H1 (cell line): Measurements from ENCODE around the gene HMGCL. TPM values are rescaled to one million over a fixed set of nuclear protein-coding genes. Genes with fewer than 3 reads are reported as not detected.

Source experiments
- CTCF ChIA-PET: fragments of 300-600 bp; sonication (Branson Sonifier 250); formaldehyde crosslinking; loops from one replicate; lab custom pipeline; 2021; ENCODE audit not compliant: partially characterized antibody; lab: Charles Lee
- POLR2A ChIA-PET: fragments of 300-600 bp; sonication (Branson Sonifier 250); formaldehyde crosslinking; loops from one replicate; lab custom pipeline; 2021; ENCODE audit warnings: inconsistent platforms; ENCODE audit not compliant: partially characterized antibody; lab: Charles Lee
- DNase-seq, 2 experiments: peaks; one replicate each; pipeline versions ENCODE4 v3.0.0 to v3.0.0-alpha.2; 2010 to 2022; ENCODE audit warnings: low spot score in 2 of 2, low read depth in 1 of 2, mixed read lengths in 1 of 2
- FAIRE-seq: peaks from 2 replicates; lab custom pipeline; 2011; peaks lifted over from hg19 to GRCh38; lab: Jason Lieb, UNC
- H2AFZ ChIP-seq: 2 replicates; pipeline ENCODE4 v1.8.1; 2012; ENCODE audit warnings: low read length, inconsistent platforms
- H2AK5ac ChIP-seq: 2 replicates; pipeline ENCODE4 v1.6.1; 2013; ENCODE audit warnings: low read depth, low read length
- H2BK120ac ChIP-seq: replicated peaks from 2 replicates; pipeline ENCODE3; 2013; ENCODE audit warnings: low read depth, low read length, inconsistent platforms
- H2BK12ac ChIP-seq: 2 replicates; pipeline ENCODE4 v1.6.1; 2013; ENCODE audit warnings: low read depth, low read length
- H2BK15ac ChIP-seq: 2 replicates; pipeline ENCODE4 v1.6.1; 2013; ENCODE audit warnings: low read length
- H2BK20ac ChIP-seq: 2 replicates; pipeline ENCODE4 v1.6.1; 2013; ENCODE audit warnings: low read length
- H2BK5ac ChIP-seq: 2 replicates; pipeline ENCODE4 v1.6.1; 2013; ENCODE audit warnings: low read depth, low read length
- H3K14ac ChIP-seq: 2 replicates; pipeline ENCODE4 v1.6.1; 2013; ENCODE audit warnings: inconsistent platforms; ENCODE audit not compliant: insufficient read length
- H3K18ac ChIP-seq: 2 replicates; pipeline ENCODE4 v1.6.1; 2013; ENCODE audit warnings: low read length; ENCODE audit errors: extremely low read depth
- H3K23ac ChIP-seq: 2 replicates; pipeline ENCODE4 v1.6.1; 2013; ENCODE audit warnings: inconsistent platforms; ENCODE audit not compliant: insufficient read length
- H3K23me2 ChIP-seq: 2 replicates; pipeline ENCODE4 v1.6.1; 2013; ENCODE audit warnings: low read depth, low read length
- H3K27ac ChIP-seq: 2 replicates; pipeline ENCODE4 v1.6.1; 2011; ENCODE audit warnings: low read depth, low read length, inconsistent platforms
- H3K27me3 ChIP-seq, 4 experiments: replicated peaks in 1 of 4; 1 replicate in 1 of 4; 2 replicates in 3 of 4; pipeline versions ENCODE4 v1.6.1 to v1.8.1; 2011 to 2013; ENCODE audit warnings: low read length in 3 of 4, mild to moderate bottlenecking in 3 of 4, inconsistent platforms in 2 of 4, mixed read lengths in 2 of 4, moderate library complexity in 1 of 4; ENCODE audit not compliant: control insufficient read depth in 3 of 4, insufficient read depth in 3 of 4; ENCODE audit errors: extremely low read depth in 1 of 4
- H3K36me3 ChIP-seq, 4 experiments: 2 replicates each; pipeline versions ENCODE4 v1.6.1 to v1.8.1; 2011 to 2013; ENCODE audit warnings: mild to moderate bottlenecking in 4 of 4, low read length in 3 of 4, moderate library complexity in 2 of 4, control low read depth in 1 of 4, inconsistent platforms in 1 of 4; ENCODE audit not compliant: insufficient read depth in 4 of 4, control insufficient read depth in 2 of 4
- H3K4ac ChIP-seq: replicated peaks from 2 replicates; pipeline ENCODE3; 2013; ENCODE audit warnings: low read length, low read depth, mixed read lengths, inconsistent platforms; ENCODE audit not compliant: insufficient read length
- H3K4me1 ChIP-seq, 4 experiments: replicated peaks in 1 of 4; 1 replicate in 1 of 4; 2 replicates in 3 of 4; pipeline versions ENCODE4 v1.6.1 to v1.8.1; 2011 to 2013; ENCODE audit warnings: low read length in 3 of 4, inconsistent platforms in 2 of 4, mixed read lengths in 1 of 4; ENCODE audit not compliant: insufficient read depth in 4 of 4, control insufficient read depth in 3 of 4
- H3K4me2 ChIP-seq, 2 experiments: 2 replicates each; pipeline versions ENCODE4 v1.6.1 to v1.8.1; 2011 to 2013; ENCODE audit warnings: low read depth in 2 of 2, low read length in 2 of 2, control low read depth in 1 of 2, inconsistent platforms in 1 of 2, mild to moderate bottlenecking in 1 of 2; ENCODE audit not compliant: insufficient read depth in 1 of 2
- H3K4me3 ChIP-seq, 4 experiments: fragments of 200-600, 300-600 bp in 1 of 4; sonication (generic), shearing (Covaris generic), sonication (Bioruptor Twin) in 1 of 4; 2 replicates each; pipeline versions ENCODE4 v1.5.1 to v1.8.1; 2011 to 2016; ENCODE audit warnings: low read length in 4 of 4, low read depth in 3 of 4, control low read depth in 2 of 4, inconsistent platforms in 2 of 4, mild to moderate bottlenecking in 2 of 4, mixed read lengths in 1 of 4, moderate library complexity in 1 of 4; ENCODE audit not compliant: insufficient read depth in 2 of 4; ENCODE audit errors: extremely low read depth in 1 of 4
- H3K56ac ChIP-seq: replicated peaks from 2 replicates; pipeline ENCODE3; 2013; ENCODE audit warnings: low read depth, mild to moderate bottlenecking, mixed read lengths, low read length, inconsistent platforms; ENCODE audit not compliant: insufficient read length
- H3K79me1 ChIP-seq: 2 replicates; pipeline ENCODE4 v1.6.1; 2013; ENCODE audit warnings: low read depth, low read length, control low read depth
- H3K79me2 ChIP-seq, 2 experiments: 2 replicates each; pipeline versions ENCODE4 v1.6.1 to v1.8.1; 2012 to 2013; ENCODE audit warnings: low read length in 2 of 2, mild to moderate bottlenecking in 2 of 2, inconsistent platforms in 1 of 2; ENCODE audit not compliant: insufficient read depth in 2 of 2, control insufficient read depth in 1 of 2
- H3K9ac ChIP-seq, 4 experiments: replicated peaks in 1 of 4; 1 replicate in 1 of 4; 2 replicates in 3 of 4; pipeline versions ENCODE4 v1.6.1 to v1.8.1; 2011 to 2013; ENCODE audit warnings: low read depth in 3 of 4, low read length in 3 of 4, control low read depth in 2 of 4, mild to moderate bottlenecking in 2 of 4, moderate library complexity in 2 of 4, inconsistent platforms in 1 of 4; ENCODE audit errors: extremely low read depth in 1 of 4
- H3K9me3 ChIP-seq, 2 experiments: 2 replicates each; pipeline versions ENCODE4 v1.6.1 to v1.8.1; 2012 to 2013; ENCODE audit warnings: mild to moderate bottlenecking in 2 of 2, moderate library complexity in 2 of 2, control low read depth in 1 of 2, inconsistent platforms in 1 of 2, low read depth in 1 of 2, low read length in 1 of 2, mixed read lengths in 1 of 2; ENCODE audit not compliant: insufficient read depth in 2 of 2
- H4K20me1 ChIP-seq, 2 experiments: replicated peaks in 1 of 2; 2 replicates each; pipeline versions ENCODE3 to v1.8.1; 2011 to 2013; ENCODE audit warnings: inconsistent platforms in 2 of 2, low read length in 2 of 2, mild to moderate bottlenecking in 1 of 2; ENCODE audit not compliant: insufficient read depth in 2 of 2, control insufficient read depth in 1 of 2
- H4K5ac ChIP-seq: 2 replicates; pipeline ENCODE4 v1.6.1; 2013; ENCODE audit warnings: low read length, low read depth, mixed read lengths, inconsistent platforms; ENCODE audit not compliant: insufficient read length
- H4K8ac ChIP-seq: 2 replicates; pipeline ENCODE4 v1.8.0; 2013; ENCODE audit warnings: mild to moderate bottlenecking, moderate library complexity, low read length, inconsistent platforms; ENCODE audit not compliant: insufficient read depth; ENCODE audit errors: extremely low read depth
- H4K91ac ChIP-seq: replicated peaks from 2 replicates; pipeline ENCODE3; 2013; ENCODE audit warnings: low read length, mixed read lengths, inconsistent platforms; ENCODE audit not compliant: insufficient read length
- CEBPB ChIP-seq: IDR thresholded peaks from 2 replicates; pipeline ENCODE4 v1.6.1; 2012; ENCODE audit warnings: low read depth, low read length
- CHD1 ChIP-seq: IDR thresholded peaks from 2 replicates; pipeline ENCODE4 v1.6.1; 2012; ENCODE audit warnings: low read depth, low read length, improper control_type of control experiment
- CREB1 ChIP-seq: IDR thresholded peaks from 2 replicates; pipeline ENCODE4 v1.6.1; 2012; ENCODE audit warnings: inconsistent platforms
- EGR1 ChIP-seq: IDR thresholded peaks from 2 replicates; pipeline ENCODE4 v1.6.1; 2011; ENCODE audit warnings: low read depth, low read length, borderline replicate concordance
- EZH2 ChIP-seq: fragments of 200-600 bp; sonication (generic); IDR thresholded peaks from 2 replicates; pipeline ENCODE4 v1.7.1; 2012; ENCODE audit warnings: low read depth, mild to moderate bottlenecking, moderate library complexity, low read length, inconsistent platforms; ENCODE audit not compliant: severe bottlenecking
- NANOG ChIP-seq: IDR thresholded peaks from 2 replicates; pipeline ENCODE4 v1.6.1; 2011; ENCODE audit warnings: low read length, low read depth, mild to moderate bottlenecking, inconsistent platforms; ENCODE audit not compliant: insufficient read depth, poor library complexity, severe bottlenecking
- RAD21 ChIP-seq, 2 experiments: IDR thresholded peaks in 1 of 2; conservative IDR thresholded peaks in 1 of 2; 2 replicates each; pipeline ENCODE4 v1.6.1; 2011; ENCODE audit warnings: low read depth in 2 of 2, low read length in 2 of 2, improper control_type of control experiment in 1 of 2, inconsistent platforms in 1 of 2, mild to moderate bottlenecking in 1 of 2, moderate library complexity in 1 of 2
- RFX5 ChIP-seq: IDR thresholded peaks from 2 replicates; pipeline ENCODE4 v1.6.1; 2011; ENCODE audit warnings: low read depth, low read length, improper control_type of control experiment, borderline replicate concordance
- RXRA ChIP-seq: IDR thresholded peaks from 2 replicates; pipeline ENCODE4 v1.6.1; 2011; ENCODE audit warnings: low read depth, mild to moderate bottlenecking, low read length, moderate library complexity; ENCODE audit not compliant: insufficient read depth
- SAP30 ChIP-seq: fragments of 300-600 bp; sonication (generic); IDR thresholded peaks from 2 replicates; pipeline ENCODE4 v1.7.1; 2012; ENCODE audit warnings: low read length, moderate library complexity, mild to moderate bottlenecking, inconsistent platforms; ENCODE audit not compliant: insufficient read depth, insufficient replicate concordance
- SP2 ChIP-seq: IDR thresholded peaks from 2 replicates; pipeline ENCODE4 v1.6.1; 2012; ENCODE audit warnings: mild to moderate bottlenecking, low read length, inconsistent platforms
- SUZ12 ChIP-seq: fragments of 200-600 bp; sonication (generic); IDR thresholded peaks from 2 replicates; pipeline ENCODE4 v1.6.1; 2012; ENCODE audit warnings: mild to moderate bottlenecking, inconsistent platforms, low read length, moderate library complexity, mixed read lengths
- TBP ChIP-seq: IDR thresholded peaks from 2 replicates; pipeline ENCODE4 v1.6.1; 2011; ENCODE audit warnings: low read depth, low read length, improper control_type of control experiment
- TEAD4 ChIP-seq: IDR thresholded peaks from 2 replicates; pipeline ENCODE4 v1.6.1; 2012; ENCODE audit warnings: low read depth, low read length, inconsistent platforms, mixed read lengths
- ZNF274 ChIP-seq: IDR thresholded peaks from 2 replicates; pipeline ENCODE4 v1.7.0; 2012; ENCODE audit warnings: low read length, borderline replicate concordance; ENCODE audit errors: extremely low read depth
- WGBS, 2 experiments: shearing (Covaris generic) in 1 of 2; methylation state at CpG; one replicate each; pipeline versions ENCODE4 v1.1.6 to v1.1.7; 2013 to 2015; ENCODE audit warnings: low lambda C conversion rate in 2 of 2, mixed read lengths in 2 of 2, inconsistent platforms in 1 of 2, low coverage in 1 of 2, missing lambda C conversion rate in 1 of 2; ENCODE audit not compliant: insufficient replicate concordance in 2 of 2, insufficient coverage in 1 of 2, insufficient read length in 1 of 2; ENCODE audit errors: extremely low coverage in 1 of 2, missing lambda C conversion rate in 1 of 2; 5-methylcytosine and 5-hydroxymethylcytosine counted together
- polyA plus RNA-seq, 7 experiments: library from polyadenylated mRNA; depleted of rRNA in 3 of 7; stranded (reverse) in 5 of 7; unstranded in 2 of 7; fragments of >200 nt in 5 of 7; fragments of 200-250 nt in 2 of 7; gene quantifications; 1 replicate in 5 of 7; 2 replicates in 1 of 7; 4 replicates in 1 of 7; pipeline versions ENCODE4 v1.2.1 to v1.2.3, GENCODE V29; 2011 to 2013; ENCODE audit warnings: missing spikeins in 2 of 7, mixed read lengths in 2 of 7
- total RNA-seq: library from RNA; stranded (reverse); fragmentation: NEBNext Ultra II Directional; extraction: Animal tissue kit (Norgen Biotek cat#: 25700); gene quantifications from 2 replicates; pipeline ENCODE4 v1.2.1, GENCODE V29; 2021

The HMGCL gene
- total and polyA plus RNA-seq, 2 of the 8 experiments (the other 6 are each of a cell fraction or from before 2014, with no cell fraction given), result 13.7 to 19.5 TPM

DNA sequence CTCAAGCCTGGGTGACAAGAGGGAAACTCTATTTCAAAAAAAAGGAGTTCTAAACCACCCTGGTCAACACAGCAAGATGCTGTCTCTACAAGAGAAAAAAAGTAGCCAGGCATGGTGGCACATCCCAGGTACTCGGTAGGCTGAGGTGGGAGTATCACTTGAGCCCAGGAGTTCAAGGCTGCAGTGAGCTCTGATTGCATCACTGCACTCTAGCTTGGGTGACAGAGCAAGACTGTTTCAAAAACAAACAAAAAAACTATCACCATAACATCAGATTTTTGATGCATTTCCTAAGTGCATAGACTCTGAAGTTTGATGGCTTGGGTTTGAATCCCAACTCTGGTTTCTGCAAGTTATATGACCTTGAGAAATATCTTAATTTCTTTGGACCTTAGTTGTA is 72.3 kb downstream of the HMGCL start:
- Histone ChIP-seq H2BK15ac (no peak overlapping the region), H3K18ac (no peak overlapping the region), H3K4me1 (no peaks in the 10 kb centered on the region), H3K27ac (no peak overlapping the region), H2BK20ac (no peak overlapping the region), H4K5ac (no peak overlapping the region), H2BK5ac (no peak overlapping the region), H3K4me2 (no peak overlapping the region), H4K8ac (no peak overlapping the region), H3K27me3 (no peaks in the 10 kb centered on the region), H3K23me2 (no peaks in the 10 kb centered on the region), H3K79me2 (peaks cover 0 to 15% of the 10 kb centered on the region in 2 experiments; a peak in 2 of 4 replicates), H3K79me1 (peaks cover 3% of the 10 kb centered on the region; the same call in 1 of the 2 replicates), H4K91ac (no peak overlapping the region), H3K4ac (no peak overlapping the region), H3K9ac (no peak overlapping the region), H3K23ac (no peak overlapping the region), H2AK5ac (no peak overlapping the region), H3K14ac (no peak overlapping the region), H2BK12ac (no peak overlapping the region), H3K9me3 (no peaks in the 10 kb centered on the region), H3K56ac (no peak overlapping the region), H4K20me1 (peaks cover 9 to 15% of the 10 kb centered on the region in 2 experiments), H3K36me3 (peaks cover 38 to 73% (median 72%) of the 10 kb centered on the region in 4 experiments), H2AFZ (no peak overlapping the region), H2BK120ac (no peak overlapping the region), H3K4me3 (no peak overlapping the region)
- POLR2A ChIA-PET, result no interaction called here
- FAIRE-seq (no peak), DNase-seq (no peak)
- 100% methylated on average over 1 of the region's 1 CpG; no CpG with 5 or more reads in 1 of the 2 experiments for WGBS, 2 experiments
- CTCF ChIA-PET, result interaction anchor here (1.1 to 1.4 kb wide), 4 partner anchors 9 to 44 kb away, joined by 3 to 5 read pairs (median 4); no protein-coding TSS in a partner anchor
- TF ChIP-seq SUZ12, result no peak
- no peak for TF ChIP-seq CEBPB
- no peak for TF ChIP-seq CHD1
- TF ChIP-seq CREB1, result no peak
- no peak for TF ChIP-seq RXRA
- TF ChIP-seq RFX5, result no peak
- TF ChIP-seq EGR1, result no peak
- TF ChIP-seq TBP, result no peak
- no peak for TF ChIP-seq ZNF274
- TF ChIP-seq RAD21 (IDR thresholded peaks at IDR 0.05 in 1 of 2, conservative IDR thresholded peaks at IDR 0.05 in 1 of 2; ENCODE audit: low read depth in 2 of 2, low read length in 2 of 2), result no peak
- TF ChIP-seq SAP30, result no peak
- TF ChIP-seq NANOG, result no peak
- no peak for TF ChIP-seq TEAD4
- TF ChIP-seq EZH2, result no peak
- TF ChIP-seq SP2, result no peak
